Pancreas (tissue), 10 donors: ENCODE data around the gene WBP1. TPM values are rescaled to one million over a fixed set of nuclear protein-coding genes. Genes with fewer than 3 reads are reported as not detected.

Source experiments
- ATAC-seq, 4 donors: fragments of 200-7000 bp; cut with Tn5 transposase; one replicate each; pipeline versions ENCODE4 v1.8.0 to v1.9.1; 2020; ENCODE audit warnings: mild to moderate bottlenecking in 4 of 4, moderate library complexity in 4 of 4
- DNase-seq, 6 donors: peaks; one replicate each; pipeline ENCODE4 v3.0.0-alpha.2; 2020
- FAIRE-seq: peaks from 2 replicates; lab custom pipeline; 2012; peaks lifted over from hg19 to GRCh38; lab: Jason Lieb, UNC
- H3K27ac ChIP-seq, 4 donors: fragments of 200-600 bp; sonication (generic); 1 replicate in 3 of 4; 2 replicates in 1 of 4; pipeline versions ENCODE4 v1.5.0 to v1.8.0; 2020
- H3K27me3 ChIP-seq, 4 donors: fragments of 200-600 bp; one replicate each; pipeline ENCODE4 v1.8.0; 2021
- H3K36me3 ChIP-seq, 3 donors: fragments of 200-600 bp; sonication (generic) in 1 of 3; one replicate each; pipeline versions ENCODE4 v1.5.0 to v1.8.0; 2020 to 2021
- H3K4me1 ChIP-seq, 3 donors: fragments of 200-600 bp; one replicate each; pipeline ENCODE4 v1.8.0; 2021
- H3K4me3 ChIP-seq, 4 donors: fragments of 200-600 bp; sonication (generic) in 2 of 4; one replicate each; pipeline versions ENCODE4 v1.5.0 to v1.8.0; 2020 to 2021
- H3K9me3 ChIP-seq, 4 donors: fragments of 200-600 bp; one replicate each; pipeline ENCODE4 v1.8.0; 2021
- CTCF ChIP-seq, 4 donors: fragments of 200-600 bp; sonication (generic) in 3 of 4; IDR thresholded peaks; one replicate each; pipeline versions ENCODE4 v1.5.0 to v1.8.0; 2021; ENCODE audit warnings: antibody characterized with exemption in 4 of 4
- WGBS, 2 donors: extraction: QIAGEN DNeasy Blood & Tissue Kit; methylation state at CpG; one replicate each; pipeline ENCODE4 v1.1.7; 2013; 5-methylcytosine and 5-hydroxymethylcytosine counted together
- intact Hi-C, 3 donors: fragments of 100-400 bp; cut with DNase I; formaldehyde crosslinking; loops; one replicate each; pipeline versions ENCODE4 v1.11.1 to v1.14.2; 2022
- polyA plus RNA-seq, 2 donors: library from polyadenylated mRNA; stranded (reverse); fragments of 200-250 nt; gene quantifications; one replicate each; pipeline ENCODE4 v1.2.3, GENCODE V29; 2013
- total RNA-seq, 6 donors: library from RNA; stranded (reverse); fragmentation: NEBNext Ultra II Directional in 4 of 6; extraction: Animal tissue kit (Norgen Biotek cat#: 25700) in 4 of 6; gene quantifications; one replicate each; pipeline versions ENCODE4 v1.2.1 to v1.2.4, GENCODE V29; 2021 to 2023
- donor health status: healthy with polysubstance abuse.
- donor health status: DM: no; HTN: no; CAD: no; lungs with moderate emphysema.
- donor health status: DM: no; HTN: no; CAD: no.
- donor health status: control.
- donor health status: control.
- donor health status: Bipolar disorder and iron deficiency.
- donor health status: DM: yes; HTN: yes; CAD: no.
- donor health status: DM: no; HTN: no; CAD: no.
- donor health status: DM: no; HTN: no; CAD: no.
- donor health status: DM: yes; HTN: yes; CAD: no.

WBP1 gene
- total and polyA plus RNA-seq, 8 donors = 29.1 to 149 (median 44.7) TPM

- intact Hi-C loops = no loop called here
- DNase-seq (no peak), ATAC-seq (no peak), FAIRE-seq (no peak)
- H3K36me3 ChIP-seq = no peaks in the 10 kb centered on the region
- peaks cover 0 to 6% (median 0%) of the 10 kb centered on the region in 4 donors for H3K27me3 ChIP-seq
- 81 to 88% methylated on average over 18 of the region's 18 CpGs for WGBS, 2 donors
- TF ChIP-seq CTCF (IDR thresholded peaks at IDR 0.05) = no peak
- H3K27ac ChIP-seq = no peak overlapping the region
- H3K9me3 ChIP-seq = no peaks in the 10 kb centered on the region
- peak overlapping the region in 1 of 4 donors; percentile 75 for H3K4me3 ChIP-seq
- H3K4me1 ChIP-seq = peaks cover 8 to 29% (median 12%) of the 10 kb centered on the region in 3 donors
Observed at GRCh38 chr2:74501335-74502071, 43.3 kb downstream of the WBP1 start.

GRCh38 chr2:74502147-74502719 lies 44.0 kb downstream of the WBP1 start:
- Histone ChIP-seq H3K27ac (peak overlapping the region; percentile 23 to 74 (median 48)), H3K27me3 (peaks cover 0 to 6% (median 0%) of the 10 kb centered on the region in 4 donors), H3K4me1 (peaks cover 11 to 33% (median 12%) of the 10 kb centered on the region in 3 donors), H3K9me3 (no peaks in the 10 kb centered on the region), H3K4me3 (peak overlapping the region; percentile 38 to 75 (median 52)), H3K36me3 (no peaks in the 10 kb centered on the region)
- DNase-seq = peak in 3 of 6 donors; percentile 37 to 54 (median 47)
- ATAC-seq = peak; percentile 42 to 63 (median 50)
- 10 to 13% methylated on average over 32 of the region's 32 CpGs for WGBS, 2 donors
- no peak for TF ChIP-seq CTCF (IDR thresholded peaks at IDR 0.05)
- FAIRE-seq = no peak
- intact Hi-C loops = no loop called here

- TF ChIP-seq CTCF (IDR thresholded peaks at IDR 0.05) = no peak
- 1% methylated on average over 65 to 67 of the region's 67 CpGs for WGBS, 2 donors
- H3K27me3 ChIP-seq = peaks cover 0 to 6% (median 0%) of the 10 kb centered on the region in 4 donors
- peak overlapping the region; percentile 23 to 74 (median 48) for H3K27ac ChIP-seq
- ATAC-seq = peak; percentile 59 to 66 (median 64)
- peak; percentile 73 to 90 (median 82) for DNase-seq
- no peaks in the 10 kb centered on the region for H3K9me3 ChIP-seq
- no peak for FAIRE-seq
- H3K4me1 ChIP-seq = peaks cover 8 to 30% (median 11%) of the 10 kb centered on the region in 3 donors
- H3K36me3 ChIP-seq = no peaks in the 10 kb centered on the region
- intact Hi-C loops = no loop called here
- peak overlapping the region; percentile 38 to 75 (median 52) for H3K4me3 ChIP-seq
Observed at GRCh38 chr2:74502720-74503505, 44.7 kb downstream of the WBP1 start.

GRCh38 chr2:74503506-74504475 lies 45.6 kb downstream of the WBP1 start:
- peak in 2 of 6 donors; percentile 37 to 74 for DNase-seq
- intact Hi-C loops = no loop called here
- Histone ChIP-seq H3K4me3 (peak overlapping the region; percentile 38 to 75 (median 52)), H3K36me3 (no peaks in the 10 kb centered on the region), H3K27ac (peak overlapping the region; percentile 23 to 74 (median 48)), H3K4me1 (peaks cover 6 to 33% (median 11%) of the 10 kb centered on the region in 3 donors), H3K9me3 (no peaks in the 10 kb centered on the region), H3K27me3 (peaks cover 0 to 6% (median 0%) of the 10 kb centered on the region in 4 donors)
- 61 to 64% methylated on average over 45 of the region's 45 CpGs for WGBS, 2 donors
- ATAC-seq = no peak
- no peak for FAIRE-seq
- no peak for TF ChIP-seq CTCF (IDR thresholded peaks at IDR 0.05)
